Measurements from ENCODE around the gene NOTCH4. TPM values are rescaled to one million over a fixed set of nuclear protein-coding genes. Genes with fewer than 3 reads are reported as not detected.
A peak's percentile ranks its signal among the peaks of the same experiment; 100 is the strongest.

NOTCH4 gene
- total and polyA plus RNA-seq, 9 of the 15 experiments (the other 6 are each of a cell fraction or from before 2014, with no cell fraction given): 0.24 to 4.3 (median 1.7) TPM

DNA sequence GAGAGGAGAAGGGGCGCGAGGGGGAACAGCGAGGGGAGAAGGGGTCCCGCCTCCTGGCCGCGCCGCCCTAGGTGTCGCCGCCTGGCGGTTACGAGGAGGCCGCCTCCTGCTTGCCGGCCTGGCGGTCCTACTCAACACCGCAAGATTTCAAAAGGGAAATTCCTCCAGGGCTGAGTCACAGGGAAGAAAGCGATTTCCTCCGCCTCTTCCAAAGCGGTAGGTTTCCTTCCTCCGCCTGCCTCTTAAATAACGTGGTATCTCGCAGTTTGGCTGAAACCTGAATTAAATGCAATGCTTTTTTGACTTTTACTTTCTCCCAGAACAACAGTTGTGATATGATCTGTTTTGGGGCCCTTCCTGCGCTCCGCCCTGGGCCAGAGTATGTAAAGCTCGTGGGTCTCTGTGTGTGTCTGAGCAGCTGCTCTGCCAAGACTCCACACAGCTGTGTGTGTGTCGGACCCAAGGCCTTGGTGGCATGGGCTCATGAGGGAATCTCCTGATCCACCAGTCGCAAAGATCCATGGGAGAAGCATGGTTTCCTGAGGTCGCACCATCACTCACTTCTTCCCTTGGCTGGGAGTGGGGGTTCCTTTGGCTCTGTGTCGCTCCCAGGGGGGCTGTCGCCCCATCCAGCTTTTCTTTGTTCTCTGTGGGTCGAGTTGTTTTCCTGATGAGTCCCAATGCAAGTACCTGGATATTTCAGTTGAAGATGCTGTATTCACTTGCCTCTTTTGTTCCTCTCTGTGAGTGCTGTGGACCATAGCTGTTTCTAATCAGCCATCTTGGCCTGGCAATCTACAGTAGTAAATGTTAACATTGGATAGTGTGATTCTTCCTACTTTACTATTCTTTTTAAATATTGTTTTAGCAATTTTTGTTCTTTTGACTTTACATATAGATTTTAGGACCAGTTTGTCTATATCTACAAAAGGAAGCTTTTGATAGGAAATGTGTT lies 31.6 kb upstream of the NOTCH4 start (continued):
- TF ChIP-seq, protein P1, sequence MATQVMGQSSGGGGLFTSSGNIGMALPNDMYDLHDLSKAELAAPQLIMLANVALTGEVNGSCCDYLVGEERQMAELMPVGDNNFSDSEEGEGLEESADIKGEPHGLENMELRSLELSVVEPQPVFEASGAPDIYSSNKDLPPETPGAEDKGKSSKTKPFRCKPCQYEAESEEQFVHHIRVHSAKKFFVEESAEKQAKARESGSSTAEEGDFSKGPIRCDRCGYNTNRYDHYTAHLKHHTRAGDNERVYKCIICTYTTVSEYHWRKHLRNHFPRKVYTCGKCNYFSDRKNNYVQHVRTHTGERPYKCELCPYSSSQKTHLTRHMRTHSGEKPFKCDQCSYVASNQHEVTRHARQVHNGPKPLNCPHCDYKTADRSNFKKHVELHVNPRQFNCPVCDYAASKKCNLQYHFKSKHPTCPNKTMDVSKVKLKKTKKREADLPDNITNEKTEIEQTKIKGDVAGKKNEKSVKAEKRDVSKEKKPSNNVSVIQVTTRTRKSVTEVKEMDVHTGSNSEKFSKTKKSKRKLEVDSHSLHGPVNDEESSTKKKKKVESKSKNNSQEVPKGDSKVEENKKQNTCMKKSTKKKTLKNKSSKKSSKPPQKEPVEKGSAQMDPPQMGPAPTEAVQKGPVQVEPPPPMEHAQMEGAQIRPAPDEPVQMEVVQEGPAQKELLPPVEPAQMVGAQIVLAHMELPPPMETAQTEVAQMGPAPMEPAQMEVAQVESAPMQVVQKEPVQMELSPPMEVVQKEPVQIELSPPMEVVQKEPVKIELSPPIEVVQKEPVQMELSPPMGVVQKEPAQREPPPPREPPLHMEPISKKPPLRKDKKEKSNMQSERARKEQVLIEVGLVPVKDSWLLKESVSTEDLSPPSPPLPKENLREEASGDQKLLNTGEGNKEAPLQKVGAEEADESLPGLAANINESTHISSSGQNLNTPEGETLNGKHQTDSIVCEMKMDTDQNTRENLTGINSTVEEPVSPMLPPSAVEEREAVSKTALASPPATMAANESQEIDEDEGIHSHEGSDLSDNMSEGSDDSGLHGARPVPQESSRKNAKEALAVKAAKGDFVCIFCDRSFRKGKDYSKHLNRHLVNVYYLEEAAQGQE (IDR thresholded peaks at IDR 0.05; ENCODE audit: borderline replicate concordance): peak; percentile 35; the same call in 1 of the 2 replicates
- TF ChIP-seq, protein P1 (CRISPR knock-in tag; IDR thresholded peaks at IDR 0.05; ENCODE audit: low read depth): no peak
- TF ChIP-seq SIN3A (IDR thresholded peaks at IDR 0.05; ENCODE audit: borderline replicate concordance in 2 of 2, control insufficient read depth in 1 of 2, low read depth in 2 of 2, low read length in 2 of 2) (0 out of 4 replicates have a peak, but pooled peaks of 1 of the 2 experiments have one; percentile 4), YY1 (IDR thresholded peaks at IDR 0.05; ENCODE audit: borderline replicate concordance in 1 of 3, control insufficient read depth in 1 of 3, extremely low read depth in 1 of 3, insufficient read depth in 3 of 3, insufficient read length in 1 of 3, insufficient replicate concordance in 2 of 3, low read depth in 1 of 3, low read length in 2 of 3) (peak in 1 of 3 experiments; percentile 47), ETS1 (conservative IDR thresholded peaks at IDR 0.05; ENCODE audit: control insufficient read depth, low read depth, low read length) (peak; percentile 12; the same call in 1 of the 2 replicates), L3MBTL2 (IDR thresholded peaks at IDR 0.05) (peak; percentile 63), FOXK1 (CRISPR knock-in tag; IDR thresholded peaks at IDR 0.05; ENCODE audit: borderline replicate concordance) (0 out of 2 replicates have a peak, but pooled peaks have one; percentile 9), SOX6 (IDR thresholded peaks at IDR 0.05) (0 out of 2 replicates have a peak, but pooled peaks have one; percentile 20), FOSL1 (tag; conservative IDR thresholded peaks at IDR 0.05) (peak; percentile 96), ZNF707 (CRISPR knock-in tag; conservative IDR thresholded peaks at IDR 0.05) (no peak)
- TF ChIP-seq, protein P2, sequence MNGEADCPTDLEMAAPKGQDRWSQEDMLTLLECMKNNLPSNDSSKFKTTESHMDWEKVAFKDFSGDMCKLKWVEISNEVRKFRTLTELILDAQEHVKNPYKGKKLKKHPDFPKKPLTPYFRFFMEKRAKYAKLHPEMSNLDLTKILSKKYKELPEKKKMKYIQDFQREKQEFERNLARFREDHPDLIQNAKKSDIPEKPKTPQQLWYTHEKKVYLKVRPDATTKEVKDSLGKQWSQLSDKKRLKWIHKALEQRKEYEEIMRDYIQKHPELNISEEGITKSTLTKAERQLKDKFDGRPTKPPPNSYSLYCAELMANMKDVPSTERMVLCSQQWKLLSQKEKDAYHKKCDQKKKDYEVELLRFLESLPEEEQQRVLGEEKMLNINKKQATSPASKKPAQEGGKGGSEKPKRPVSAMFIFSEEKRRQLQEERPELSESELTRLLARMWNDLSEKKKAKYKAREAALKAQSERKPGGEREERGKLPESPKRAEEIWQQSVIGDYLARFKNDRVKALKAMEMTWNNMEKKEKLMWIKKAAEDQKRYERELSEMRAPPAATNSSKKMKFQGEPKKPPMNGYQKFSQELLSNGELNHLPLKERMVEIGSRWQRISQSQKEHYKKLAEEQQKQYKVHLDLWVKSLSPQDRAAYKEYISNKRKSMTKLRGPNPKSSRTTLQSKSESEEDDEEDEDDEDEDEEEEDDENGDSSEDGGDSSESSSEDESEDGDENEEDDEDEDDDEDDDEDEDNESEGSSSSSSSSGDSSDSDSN (IDR thresholded peaks at IDR 0.05; ENCODE audit: borderline replicate concordance in 1 of 2, low read depth in 2 of 2, low read length in 2 of 2): peak in 1 of 2 experiments; percentile 82; a peak in 2 of 4 replicates

Measured in K562 (cell line).